Activated CD4-positive, alpha-beta T cell treated with anti-CD3 and anti-CD28 coated beads, Interleukin-2, amount 50 U/mL, for 24 hours (primary cell): ENCODE data around the gene REC8.
A peak's percentile ranks its signal among the peaks of the same experiment; 100 is the strongest.

Experiments
- DNase-seq, 2 donors: peaks; one replicate each; pipeline ENCODE4 v3.0.0-alpha.2; 2020; ENCODE audit warnings: low read depth in 1 of 2, low spot score in 1 of 2

REC8 gene

GRCh38 chr14:24137529-24138395, 34.1 kb upstream of the REC8 start:
- DNase-seq: no peak

GRCh38 chr14:24138396-24139271, 33.2 kb upstream of the REC8 start:
- DNase-seq: no peak

GRCh38 chr14:24139272-24139934, 32.5 kb upstream of the REC8 start:
- DNase-seq: no peak

DNA sequence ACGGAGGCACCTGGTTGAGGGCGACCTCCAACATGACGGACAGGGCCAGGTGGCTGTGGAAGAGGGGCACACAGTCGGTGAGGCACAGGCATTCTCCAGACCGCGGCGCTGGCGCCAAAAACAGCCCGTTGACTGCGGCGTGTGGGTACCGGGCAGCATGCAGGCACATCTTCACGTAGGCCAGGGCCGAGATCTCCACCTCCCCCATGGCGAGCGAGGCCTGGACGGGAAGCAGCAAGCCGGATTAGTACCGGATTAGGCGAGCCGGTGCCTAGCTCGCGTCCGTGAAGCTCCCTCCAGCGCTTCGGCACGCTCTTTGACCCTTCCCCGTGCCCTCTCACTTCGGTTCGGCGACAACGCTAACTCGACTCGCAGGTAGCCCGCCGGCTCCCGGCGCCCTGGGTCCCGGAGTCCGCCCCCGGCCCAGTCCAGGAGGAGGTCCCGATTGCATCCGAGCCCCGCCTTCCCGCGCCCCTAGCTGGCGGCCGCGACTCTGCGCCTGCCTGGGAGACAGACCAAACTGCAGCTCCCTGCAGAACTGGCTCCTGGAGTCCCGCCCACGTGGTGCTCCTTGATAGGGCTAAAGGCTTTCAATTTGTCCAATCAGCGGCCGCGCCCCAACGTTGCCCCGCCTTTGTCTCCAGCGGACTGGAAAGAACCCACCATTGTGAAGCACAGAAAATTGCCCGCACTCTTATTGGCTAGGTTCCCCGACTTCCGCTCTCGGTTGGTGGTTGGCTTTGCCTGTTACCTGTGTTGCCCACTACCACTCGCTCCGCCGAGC, 30.6 kb upstream of the REC8 start, which contains the start of gene EMC9:
Gene EMC9, minus strand, starts transcription at position 495 of the 784 bp plus-strand sequence. Its CDS starts 287 bp downstream, at position 208.
- DNase-seq: peak; percentile 97 to 100

GRCh38 chr14:24143511-24143910, 28.4 kb upstream of the REC8 start:
- DNase-seq: no peak

DNA sequence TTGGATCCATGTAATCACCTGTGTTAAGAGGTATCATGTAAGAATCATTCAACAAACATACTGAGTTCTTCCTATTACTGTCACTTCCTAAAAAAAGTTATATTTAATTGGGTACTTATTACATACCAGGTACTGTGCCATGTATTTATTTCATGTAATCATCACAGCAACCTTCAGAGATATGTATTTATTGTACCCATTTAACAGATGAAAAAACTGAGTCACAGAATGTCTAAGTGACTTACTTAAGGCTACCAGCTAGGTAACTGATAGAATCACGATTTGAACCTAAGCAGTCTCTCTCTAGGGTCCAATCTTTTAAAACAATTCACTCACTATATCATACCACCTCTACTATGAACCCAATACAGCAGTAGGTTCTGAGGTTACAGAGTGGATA, 27.4 kb upstream of the REC8 start:
- DNase-seq: no peak

- DNase-seq: no peak
Observed at GRCh38 chr14:24145219-24145618, 26.7 kb upstream of the REC8 start.

DNA sequence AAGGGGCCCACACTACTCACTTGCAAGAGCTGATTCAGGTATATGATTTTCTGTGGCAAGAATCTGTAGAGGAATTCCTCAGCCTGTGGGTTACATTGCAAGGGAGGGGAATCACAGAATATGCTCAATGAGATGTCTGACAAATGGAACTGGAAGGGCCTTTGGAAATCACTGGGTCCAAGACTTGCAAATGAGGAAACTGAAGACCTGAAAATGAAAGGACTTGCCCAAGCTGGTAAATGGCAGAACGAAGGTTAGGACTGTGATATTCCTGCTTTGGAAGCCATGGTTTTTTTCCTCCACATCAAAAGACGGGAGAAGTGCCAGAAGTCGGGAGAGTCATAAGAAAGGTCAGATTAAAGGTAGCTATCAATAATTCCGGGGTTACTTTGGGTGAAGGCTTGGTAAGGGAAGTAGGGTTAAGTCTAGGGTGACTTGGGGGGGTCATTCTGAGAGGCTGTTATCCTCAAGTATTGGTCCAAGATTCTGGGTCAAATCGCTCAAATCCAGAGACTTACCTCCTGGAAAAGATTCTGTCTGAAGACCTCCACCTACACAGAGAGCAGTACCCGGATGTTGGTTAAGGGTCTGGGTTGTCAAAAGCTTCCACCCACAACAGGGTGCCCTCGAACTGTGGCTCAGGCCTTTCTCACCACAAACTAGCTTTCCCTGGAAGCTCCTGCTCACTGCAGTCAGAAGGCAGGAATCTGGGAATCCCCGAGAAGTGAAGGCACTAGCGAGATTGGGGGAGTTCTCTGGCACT, 26.0 kb upstream of the REC8 start:
- DNase-seq: no peak

DNA sequence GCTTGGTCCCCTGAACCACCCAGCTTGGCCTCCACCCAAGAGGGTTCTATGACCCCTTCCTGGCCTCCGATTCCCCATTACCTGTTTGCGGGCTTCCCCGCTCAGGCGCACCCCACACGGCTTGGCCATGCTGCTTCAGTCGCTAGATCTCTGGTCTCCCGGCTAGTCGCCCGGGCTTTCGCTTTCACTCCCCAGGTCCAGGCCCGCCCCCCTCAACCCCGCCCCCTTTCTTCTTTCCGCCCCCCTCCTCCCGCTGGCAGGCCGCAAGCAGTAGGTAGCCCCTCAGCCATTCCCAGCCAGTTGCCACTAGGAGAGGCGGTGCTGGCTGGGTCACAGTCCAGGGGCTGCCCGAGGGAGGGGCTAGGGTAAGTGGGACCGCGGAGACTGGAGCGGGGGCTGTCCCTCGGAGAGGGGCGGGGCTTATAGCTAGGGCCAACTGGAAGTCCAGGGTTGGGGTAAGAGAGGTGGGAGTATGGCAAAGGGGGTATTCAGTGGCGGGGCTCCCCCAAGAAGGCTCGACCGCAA, 25.4 kb upstream of the REC8 start, which contains the start of gene PSME2:
Gene PSME2, minus strand, starts transcription at position 158 of the 525 bp plus-strand sequence. Its CDS starts 29 bp downstream, at position 129.
- DNase-seq: peak; percentile 77 to 82

DNA sequence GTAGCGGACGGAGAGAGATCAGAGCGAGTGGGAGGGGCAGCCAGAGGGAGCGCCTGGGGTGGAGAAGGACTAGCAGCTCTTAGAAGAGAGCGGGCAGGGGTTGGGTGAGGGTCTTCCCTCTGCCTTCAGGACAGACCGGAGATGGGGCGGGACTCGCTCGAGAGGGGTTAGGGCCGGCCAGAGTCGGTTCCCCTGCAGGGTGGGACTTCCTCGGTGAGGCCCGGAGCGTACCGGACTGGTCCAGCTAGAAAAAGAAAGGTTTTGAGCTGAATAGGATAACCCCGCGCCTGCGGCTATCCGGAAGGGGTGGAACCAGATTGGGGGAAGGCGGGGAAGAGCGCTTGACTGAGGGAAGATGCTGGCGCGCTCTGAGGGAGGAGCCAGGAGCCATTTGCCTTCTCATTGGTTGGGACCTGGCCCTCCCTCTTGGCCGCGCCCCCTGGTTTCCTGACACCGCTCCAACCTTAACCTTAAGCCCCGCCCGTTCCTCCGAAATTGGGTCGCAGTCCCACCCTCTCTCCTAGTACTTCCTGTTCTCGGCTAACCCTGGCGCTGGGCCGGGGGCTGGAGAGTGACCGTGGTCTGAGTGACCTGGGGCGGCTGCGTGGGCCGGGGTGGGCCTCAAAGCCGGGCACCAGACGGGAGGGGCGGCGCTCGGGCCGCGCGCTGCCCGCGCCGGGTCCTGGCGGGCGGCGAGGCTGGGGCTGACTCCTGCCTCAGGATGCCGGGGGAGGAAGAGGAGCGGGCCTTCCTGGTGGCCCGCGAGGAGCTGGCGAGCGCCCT, 24.7 kb upstream of the REC8 start, which contains the start of gene RNF31:
Gene RNF31, plus strand, starts transcription at position 521 of the 783 bp plus-strand sequence. Its CDS starts 201 bp downstream, at position 722.
- DNase-seq: peak; percentile 89 to 98

- DNase-seq: no peak
Observed at GRCh38 chr14:24147761-24148428, 24.0 kb upstream of the REC8 start.

GRCh38 chr14:24149302-24149969, 22.4 kb upstream of the REC8 start:
- DNase-seq: no peak

DNA sequence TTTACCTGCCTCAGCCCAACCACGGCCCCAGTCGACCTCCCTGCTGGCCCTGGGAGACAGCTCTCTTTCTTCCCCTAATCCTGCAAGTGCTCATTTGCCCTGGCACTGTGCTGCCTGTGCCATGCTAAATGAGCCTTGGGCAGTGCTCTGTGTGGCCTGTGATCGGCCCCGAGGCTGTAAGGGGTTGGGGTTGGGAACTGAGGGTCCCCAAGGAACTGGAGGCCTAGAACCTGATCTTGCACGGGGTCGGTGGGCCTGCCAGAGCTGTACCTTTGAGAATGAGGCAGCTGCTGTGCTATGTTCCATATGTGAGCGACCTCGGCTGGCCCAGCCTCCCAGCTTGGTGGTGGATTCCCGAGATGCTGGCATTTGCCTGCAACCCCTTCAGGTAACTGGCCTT, 21.8 kb upstream of the REC8 start:
- DNase-seq: no peak

- DNase-seq: no peak
Observed at GRCh38 chr14:24150567-24150966, 21.3 kb upstream of the REC8 start.

DNA sequence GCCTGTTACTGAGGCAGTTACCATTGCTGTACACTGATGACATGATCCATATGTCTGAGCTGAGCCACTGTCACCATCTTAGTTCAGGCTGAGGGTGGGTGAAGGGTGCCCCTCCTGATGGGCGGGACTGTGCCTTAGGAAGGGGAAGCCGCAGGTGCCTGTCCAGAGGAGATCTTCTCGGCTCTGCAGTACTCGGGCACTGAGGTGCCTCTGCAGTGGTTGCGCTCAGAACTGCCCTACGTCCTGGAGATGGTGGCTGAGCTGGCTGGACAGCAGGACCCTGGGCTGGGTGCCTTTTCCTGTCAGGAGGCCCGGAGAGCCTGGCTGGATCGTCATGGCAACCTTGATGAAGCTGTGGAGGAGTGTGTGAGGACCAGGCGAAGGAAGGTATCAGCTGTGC, 20.9 kb upstream of the REC8 start:
- no peak for DNase-seq

- no peak for DNase-seq
Observed at GRCh38 chr14:24151404-24152080, 20.3 kb upstream of the REC8 start.

DNA sequence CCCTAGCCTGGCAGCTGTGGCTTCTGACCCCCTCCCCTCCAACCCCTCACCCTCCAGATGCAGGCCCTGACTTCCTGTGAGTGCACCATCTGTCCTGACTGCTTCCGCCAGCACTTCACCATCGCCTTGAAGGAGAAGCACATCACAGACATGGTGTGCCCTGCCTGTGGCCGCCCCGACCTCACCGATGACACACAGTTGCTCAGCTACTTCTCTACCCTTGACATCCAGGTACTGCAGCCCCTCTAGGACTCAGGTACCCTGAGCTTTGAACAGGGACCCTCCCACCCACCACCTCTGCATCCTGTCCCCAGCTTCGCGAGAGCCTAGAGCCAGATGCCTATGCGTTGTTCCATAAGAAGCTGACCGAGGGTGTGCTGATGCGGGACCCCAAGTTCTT, 16.8 kb upstream of the REC8 start:
- DNase-seq: no peak
